Fibroblast of lung (primary cell): ENCODE data around the gene GUCY2D. TPM values are rescaled to one million over a fixed set of nuclear protein-coding genes. Genes with fewer than 3 reads are reported as not detected.

Experiments used
- DNase-seq, 2 donors: peaks; one replicate each; pipeline versions ENCODE4 v3.0.0 to v3.0.0-alpha.2; 2010; ENCODE audit warnings: low read depth in 2 of 2
- H2AFZ ChIP-seq: 2 replicates; pipeline ENCODE4 v1.5.1; 2012; ENCODE audit warnings: low read length, control low read depth, inconsistent platforms
- H3K27ac ChIP-seq: 2 replicates; pipeline ENCODE4 v1.5.1; 2011; ENCODE audit warnings: low read length, control low read depth; ENCODE audit not compliant: insufficient read depth
- H3K27me3 ChIP-seq: 2 replicates; pipeline ENCODE4 v1.5.1; 2011; ENCODE audit warnings: mild to moderate bottlenecking, low read length; ENCODE audit not compliant: control insufficient read depth, insufficient read depth
- H3K36me3 ChIP-seq: 2 replicates; pipeline ENCODE4 v1.5.1; 2011; ENCODE audit warnings: low read length; ENCODE audit not compliant: control insufficient read depth, insufficient read depth
- H3K4me1 ChIP-seq: 2 replicates; pipeline ENCODE4 v1.5.1; 2011; ENCODE audit warnings: low read length; ENCODE audit not compliant: control insufficient read depth, insufficient read depth; ENCODE audit errors: extremely low read depth
- H3K4me2 ChIP-seq: 2 replicates; pipeline ENCODE4 v1.5.1; 2011; ENCODE audit warnings: low read length, control low read depth; ENCODE audit not compliant: insufficient read depth; ENCODE audit errors: extremely low read depth
- H3K4me3 ChIP-seq, 4 experiments: fragments of 200-600 bp in 1 of 4; sonication (generic) in 1 of 4; replicated peaks in 1 of 4; 2 replicates each; pipeline ENCODE4 v1.5.1; 2011 to 2016; ENCODE audit warnings: low read length in 4 of 4, low read depth in 3 of 4, mild to moderate bottlenecking in 3 of 4, control low read depth in 2 of 4, inconsistent platforms in 1 of 4, mixed read lengths in 1 of 4; ENCODE audit not compliant: insufficient read depth in 1 of 4; ENCODE audit errors: control extremely low read depth in 1 of 4
- H3K79me2 ChIP-seq: 2 replicates; pipeline ENCODE4 v1.5.1; 2012; ENCODE audit warnings: mild to moderate bottlenecking, low read length, inconsistent platforms; ENCODE audit not compliant: control insufficient read depth, insufficient read depth
- H3K9ac ChIP-seq: 2 replicates; pipeline ENCODE4 v1.5.1; 2011; ENCODE audit warnings: mild to moderate bottlenecking, low read length, control low read depth; ENCODE audit not compliant: insufficient read depth
- H3K9me3 ChIP-seq: 2 replicates; pipeline ENCODE4 v1.5.1; 2012; ENCODE audit warnings: low read depth, low read length; ENCODE audit not compliant: control insufficient read depth, insufficient read depth
- H4K20me1 ChIP-seq: 2 replicates; pipeline ENCODE4 v1.5.1; 2011; ENCODE audit warnings: low read length; ENCODE audit not compliant: control insufficient read depth, insufficient read depth; ENCODE audit errors: extremely low read depth
- EZH2 ChIP-seq: IDR thresholded peaks from 2 replicates; pipeline ENCODE4 v1.5.1; 2012; ENCODE audit warnings: low read length, control low read depth, mild to moderate bottlenecking; ENCODE audit errors: missing control alignments
- polyA plus RNA-seq, 2 donors: library from polyadenylated mRNA; depleted of rRNA in 1 of 2; stranded (reverse) in 1 of 2; unstranded in 1 of 2; fragments of >200 nt; gene quantifications; 2 replicates each; pipeline ENCODE4 v1.2.1, GENCODE V29; 2011 to 2012; ENCODE audit warnings: missing spikeins in 1 of 2
- total RNA-seq: library from RNA; depleted of rRNA; stranded (reverse); fragments of >200 nt; gene quantifications from 2 replicates; pipeline ENCODE4 v1.2.1, GENCODE V29; 2014
- TF ChIP-seq, protein P1 (sequence below), 2 donors: IDR thresholded peaks in 1 of 2; conservative IDR thresholded peaks in 1 of 2; 1 replicate in 1 of 2; 2 replicates in 1 of 2; pipeline ENCODE4 v1.5.1; 2011 to 2012; ENCODE audit warnings: low read length in 2 of 2, control low read depth in 1 of 2, inconsistent platforms in 1 of 2, low read depth in 1 of 2, mild to moderate bottlenecking in 1 of 2

GUCY2D gene
- total and polyA plus RNA-seq, 2 donors (not counting 1 experiment from before 2014, with no cell fraction given) = not detected

DNA sequence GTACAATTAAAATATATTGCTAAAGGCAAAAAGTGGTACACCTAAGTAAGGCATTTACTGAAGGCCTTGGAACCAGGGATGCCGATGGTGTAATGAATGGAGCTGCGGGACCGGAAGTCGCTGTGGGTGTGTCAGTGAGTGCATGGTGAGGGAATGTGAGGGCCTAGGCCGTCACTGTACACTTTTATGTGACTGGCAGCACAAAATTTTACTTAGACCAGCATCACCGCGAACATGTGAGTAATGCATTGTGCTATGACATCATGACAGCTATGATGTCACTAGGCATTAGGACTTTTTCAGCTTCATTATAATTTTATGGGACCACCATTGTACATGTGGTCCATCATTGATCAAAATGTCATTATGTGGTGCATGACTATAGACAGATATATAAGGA, 51.2 kb downstream of the GUCY2D start:
- Histone ChIP-seq H3K4me3 (no peak overlapping the region), H2AFZ (no peak overlapping the region), H3K36me3 (no peaks in the 10 kb centered on the region), H3K27ac (no peak overlapping the region), H3K9me3 (no peaks in the 10 kb centered on the region), H3K4me1 (no peaks in the 10 kb centered on the region), H3K4me2 (no peak overlapping the region), H3K79me2 (no peaks in the 10 kb centered on the region), H3K27me3 (peaks cover 14% of the 10 kb centered on the region), H3K9ac (no peak overlapping the region), H4K20me1 (no peaks in the 10 kb centered on the region)
- TF ChIP-seq, protein P1, sequence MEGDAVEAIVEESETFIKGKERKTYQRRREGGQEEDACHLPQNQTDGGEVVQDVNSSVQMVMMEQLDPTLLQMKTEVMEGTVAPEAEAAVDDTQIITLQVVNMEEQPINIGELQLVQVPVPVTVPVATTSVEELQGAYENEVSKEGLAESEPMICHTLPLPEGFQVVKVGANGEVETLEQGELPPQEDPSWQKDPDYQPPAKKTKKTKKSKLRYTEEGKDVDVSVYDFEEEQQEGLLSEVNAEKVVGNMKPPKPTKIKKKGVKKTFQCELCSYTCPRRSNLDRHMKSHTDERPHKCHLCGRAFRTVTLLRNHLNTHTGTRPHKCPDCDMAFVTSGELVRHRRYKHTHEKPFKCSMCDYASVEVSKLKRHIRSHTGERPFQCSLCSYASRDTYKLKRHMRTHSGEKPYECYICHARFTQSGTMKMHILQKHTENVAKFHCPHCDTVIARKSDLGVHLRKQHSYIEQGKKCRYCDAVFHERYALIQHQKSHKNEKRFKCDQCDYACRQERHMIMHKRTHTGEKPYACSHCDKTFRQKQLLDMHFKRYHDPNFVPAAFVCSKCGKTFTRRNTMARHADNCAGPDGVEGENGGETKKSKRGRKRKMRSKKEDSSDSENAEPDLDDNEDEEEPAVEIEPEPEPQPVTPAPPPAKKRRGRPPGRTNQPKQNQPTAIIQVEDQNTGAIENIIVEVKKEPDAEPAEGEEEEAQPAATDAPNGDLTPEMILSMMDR (conservative IDR thresholded peaks at IDR 0.05 in 1 of 2, IDR thresholded peaks at IDR 0.05 in 1 of 2; ENCODE audit: low read depth in 1 of 2, low read length in 2 of 2) = no peak
- TF ChIP-seq EZH2 = no peak
- peak in 1 of 2 donors; percentile 5 for DNase-seq

DNA sequence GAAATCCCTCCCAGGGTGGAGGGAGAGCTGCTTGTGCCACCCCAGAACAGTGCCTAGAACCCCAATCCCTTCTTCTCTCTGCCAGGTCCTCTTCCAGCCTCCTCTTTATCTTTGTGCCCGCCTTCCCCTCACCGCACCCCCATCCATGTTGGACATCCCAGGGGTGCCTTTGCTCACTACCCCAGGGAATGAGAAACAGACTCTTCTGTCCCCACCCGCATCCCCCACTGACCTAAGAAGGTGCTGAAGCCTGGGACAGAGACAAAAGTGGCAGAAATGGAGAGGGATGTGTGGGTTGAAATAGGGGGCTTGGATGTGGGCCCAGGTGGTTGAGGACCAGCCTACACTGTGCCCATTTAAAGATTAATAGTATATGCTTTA, 53.4 kb downstream of the GUCY2D start:
- H3K4me2 ChIP-seq = no peak overlapping the region
- H3K27ac ChIP-seq = no peak overlapping the region
- H3K4me1 ChIP-seq = no peaks in the 10 kb centered on the region

DNA sequence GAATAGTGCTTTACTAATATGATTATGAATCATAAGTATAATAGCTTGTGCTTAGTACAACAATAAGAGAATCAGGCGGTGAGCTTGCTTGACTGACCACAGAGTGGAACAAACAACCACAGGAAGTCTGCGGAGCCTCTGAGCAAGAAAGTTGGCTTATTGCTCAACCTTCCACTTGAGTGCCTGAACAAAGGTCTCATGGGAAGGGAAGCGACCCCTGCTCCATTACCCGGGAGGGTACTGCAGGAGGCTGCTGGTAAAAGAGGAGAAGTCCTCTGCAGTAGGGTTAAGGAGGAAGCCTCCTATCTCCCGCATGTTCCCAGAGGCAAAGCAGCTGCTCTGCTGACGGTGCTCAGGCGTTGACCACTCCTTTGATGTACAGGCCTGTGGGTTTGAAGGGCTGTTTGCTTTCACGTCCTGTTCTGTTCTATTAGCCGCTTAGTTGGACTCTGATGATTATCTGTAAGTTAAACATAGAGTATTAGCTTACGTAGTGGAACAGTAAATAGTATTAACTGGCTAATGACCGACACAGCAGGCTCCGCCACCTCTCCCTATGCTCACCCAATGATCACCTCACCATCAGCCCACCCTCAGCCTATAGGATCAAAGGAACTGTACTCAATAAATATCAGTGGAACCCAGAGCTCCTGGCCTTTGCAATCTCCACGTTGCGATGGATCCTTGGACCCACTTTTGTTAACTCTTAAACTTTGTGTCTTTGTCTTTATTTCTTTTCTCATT, 54.0 kb downstream of the GUCY2D start:
- no peak overlapping the region for H2AFZ ChIP-seq
- no peak overlapping the region for H3K4me2 ChIP-seq
- DNase-seq = peak; percentile 83 to 86
- no peaks in the 10 kb centered on the region for H3K9me3 ChIP-seq
- TF ChIP-seq, protein P1 (conservative IDR thresholded peaks at IDR 0.05 in 1 of 2, IDR thresholded peaks at IDR 0.05 in 1 of 2; ENCODE audit: low read depth in 1 of 2, low read length in 2 of 2) = no peak
- no peak for TF ChIP-seq EZH2
- peaks cover 31% of the 10 kb centered on the region for H3K27me3 ChIP-seq
- no peaks in the 10 kb centered on the region for H3K4me1 ChIP-seq
- no peak overlapping the region for H3K9ac ChIP-seq
- no peaks in the 10 kb centered on the region for H4K20me1 ChIP-seq
- H3K36me3 ChIP-seq = no peaks in the 10 kb centered on the region
- no peak overlapping the region for H3K27ac ChIP-seq
- no peaks in the 10 kb centered on the region for H3K79me2 ChIP-seq
- H3K4me3 ChIP-seq = no peak overlapping the region

More for the DNA sequence above, 53.4 kb downstream of the GUCY2D start:
- H4K20me1 ChIP-seq = no peaks in the 10 kb centered on the region
- H2AFZ ChIP-seq = no peak overlapping the region
- TF ChIP-seq EZH2 = no peak
- TF ChIP-seq, protein P1 (conservative IDR thresholded peaks at IDR 0.05 in 1 of 2, IDR thresholded peaks at IDR 0.05 in 1 of 2; ENCODE audit: low read depth in 1 of 2, low read length in 2 of 2) = no peak
- H3K79me2 ChIP-seq = no peaks in the 10 kb centered on the region
- no peak overlapping the region for H3K9ac ChIP-seq
- peaks cover 27% of the 10 kb centered on the region for H3K27me3 ChIP-seq
- no peak overlapping the region for H3K4me3 ChIP-seq
- H3K36me3 ChIP-seq = no peaks in the 10 kb centered on the region
- H3K9me3 ChIP-seq = no peaks in the 10 kb centered on the region
- no peak for DNase-seq
